H9 (cell line): ENCODE results near the gene TRIM69. TPM values are rescaled to one million over a fixed set of nuclear protein-coding genes. Genes with fewer than 3 reads are reported as not detected.

Experiments
- DNase-seq: peaks from one replicate; pipeline ENCODE4 v3.0.0-alpha.2; 2017
- H2AFZ ChIP-seq: one replicate; pipeline ENCODE4 v1.6.1; 2013; ENCODE audit warnings: mild to moderate bottlenecking, low read length, control low read depth, moderate library complexity
- H2AK5ac ChIP-seq: 2 replicates; pipeline ENCODE4 v1.6.1; 2013; ENCODE audit warnings: low read length, control low read depth, mixed read lengths; ENCODE audit not compliant: insufficient read length
- H2BK120ac ChIP-seq: one replicate; pipeline ENCODE4 v1.6.1; 2013; ENCODE audit warnings: low read depth, mild to moderate bottlenecking, low read length, control low read depth, inconsistent platforms; ENCODE audit not compliant: poor library complexity, severe bottlenecking
- H2BK12ac ChIP-seq: 2 replicates; pipeline ENCODE4 v1.6.1; 2013; ENCODE audit warnings: low read length, control low read depth, mixed read lengths, low read depth; ENCODE audit not compliant: insufficient read length
- H2BK15ac ChIP-seq: 2 replicates; pipeline ENCODE4 v1.6.1; 2013; ENCODE audit warnings: low read depth, low read length, control low read depth
- H2BK20ac ChIP-seq: one replicate; pipeline ENCODE4 v1.6.1; 2013; ENCODE audit warnings: low read depth, mild to moderate bottlenecking, low read length, control low read depth, inconsistent platforms; ENCODE audit not compliant: poor library complexity, severe bottlenecking
- H2BK5ac ChIP-seq: 2 replicates; pipeline ENCODE4 v1.6.1; 2013; ENCODE audit warnings: low read length, control low read depth, mixed read lengths; ENCODE audit not compliant: insufficient read length
- H3K14ac ChIP-seq: 2 replicates; pipeline ENCODE4 v1.6.1; 2013; ENCODE audit warnings: low read length, control low read depth; ENCODE audit not compliant: insufficient read depth
- H3K18ac ChIP-seq: 2 replicates; pipeline ENCODE4 v1.6.1; 2013; ENCODE audit warnings: low read depth, mild to moderate bottlenecking, mixed read lengths, low read length, control low read depth; ENCODE audit not compliant: insufficient read length
- H3K23ac ChIP-seq: 2 replicates; pipeline ENCODE4 v1.6.1; 2013; ENCODE audit warnings: low read length, control low read depth, mixed read lengths, low read depth; ENCODE audit not compliant: insufficient read length
- H3K23me2 ChIP-seq: 2 replicates; pipeline ENCODE4 v1.6.1; 2013; ENCODE audit warnings: low read depth, mild to moderate bottlenecking, mixed read lengths, low read length, control low read depth; ENCODE audit not compliant: insufficient read length, poor library complexity, severe bottlenecking
- H3K27ac ChIP-seq: 2 replicates; pipeline ENCODE4 v1.5.1; 2013; ENCODE audit warnings: low read length, control low read depth, mixed read lengths, low read depth; ENCODE audit not compliant: insufficient read length
- H3K27me3 ChIP-seq: 2 replicates; pipeline ENCODE4 v1.6.1; 2013; ENCODE audit warnings: low read length, control low read depth, inconsistent platforms; ENCODE audit not compliant: insufficient read depth
- H3K4ac ChIP-seq: 2 replicates; pipeline ENCODE4 v1.6.1; 2013; ENCODE audit warnings: low read depth, mild to moderate bottlenecking, control low read depth, inconsistent platforms, low read length, moderate library complexity
- H3K4me1 ChIP-seq: 2 replicates; pipeline ENCODE4 v1.6.1; 2013; ENCODE audit warnings: low read length, control low read depth, inconsistent platforms; ENCODE audit not compliant: insufficient read depth
- H3K4me2 ChIP-seq: 2 replicates; pipeline ENCODE4 v1.6.1; 2013; ENCODE audit warnings: low read length, control low read depth, mixed read lengths; ENCODE audit not compliant: insufficient read length, insufficient read depth
- H3K56ac ChIP-seq: 2 replicates; pipeline ENCODE4 v1.6.1; 2013; ENCODE audit warnings: low read depth, mild to moderate bottlenecking, mixed read lengths, low read length, control low read depth; ENCODE audit not compliant: insufficient read length
- H3K79me1 ChIP-seq: 2 replicates; pipeline ENCODE4 v1.6.1; 2013; ENCODE audit warnings: low read depth, mild to moderate bottlenecking, moderate library complexity, low read length, control low read depth, inconsistent platforms; ENCODE audit not compliant: insufficient read depth, poor library complexity, severe bottlenecking
- H3K79me2 ChIP-seq: 2 replicates; pipeline ENCODE4 v1.6.1; 2013; ENCODE audit warnings: low read length, control low read depth, inconsistent platforms; ENCODE audit not compliant: insufficient read depth
- H3K9ac ChIP-seq: 2 replicates; pipeline ENCODE4 v1.6.1; 2013; ENCODE audit warnings: low read length, control low read depth, mixed read lengths; ENCODE audit not compliant: insufficient read length; ENCODE audit errors: extremely low read depth
- H3K9me3 ChIP-seq: one replicate; pipeline ENCODE4 v1.6.1; 2013; ENCODE audit warnings: low read depth, low read length, inconsistent platforms; ENCODE audit not compliant: control insufficient read depth
- H3T11ph ChIP-seq: one replicate; pipeline ENCODE4 v1.6.1; 2013; ENCODE audit warnings: mild to moderate bottlenecking, low read length, control low read depth, inconsistent platforms
- H4K20me1 ChIP-seq: one replicate; pipeline ENCODE4 v1.6.1; 2013; ENCODE audit not compliant: control insufficient read depth, insufficient read length, insufficient read depth
- H4K5ac ChIP-seq: 2 replicates; pipeline ENCODE4 v1.6.1; 2013; ENCODE audit warnings: low read depth, mild to moderate bottlenecking, mixed read lengths, low read length, control low read depth; ENCODE audit not compliant: insufficient read length
- H4K8ac ChIP-seq: replicated peaks from 2 replicates; pipeline ENCODE4 v1.6.1; 2013; ENCODE audit warnings: low read length, control low read depth, mixed read lengths, low read depth; ENCODE audit not compliant: insufficient read length
- H4K91ac ChIP-seq: 2 replicates; pipeline ENCODE4 v1.6.1; 2013; ENCODE audit warnings: low read depth, mild to moderate bottlenecking, moderate library complexity, mixed read lengths, low read length, control low read depth; ENCODE audit not compliant: insufficient read length
- H3K27ac Mint-ChIP-seq, 3 experiments: 2 replicates in 2 of 3; 3 replicates in 1 of 3; pipeline ENCODE4 v1.8.0; 2020 to 2021; ENCODE audit warnings: mixed read lengths in 3 of 3, mild to moderate bottlenecking in 1 of 3, moderate library complexity in 1 of 3
- H3K27me3 Mint-ChIP-seq: 2 replicates; pipeline ENCODE4 v1.8.0; 2021; ENCODE audit warnings: low read depth, mild to moderate bottlenecking, moderate library complexity, mixed read lengths
- H3K36me3 Mint-ChIP-seq, 3 experiments: 2 replicates in 2 of 3; 3 replicates in 1 of 3; pipeline ENCODE4 v1.8.0; 2020 to 2021; ENCODE audit warnings: low read depth in 3 of 3, mixed read lengths in 3 of 3; ENCODE audit not compliant: insufficient read depth in 1 of 3
- H3K4me1 Mint-ChIP-seq, 2 experiments: 2 replicates each; pipeline ENCODE4 v1.8.0; 2020; ENCODE audit warnings: mixed read lengths in 2 of 2
- H3K4me3 Mint-ChIP-seq, 2 experiments: 2 replicates in 1 of 2; 3 replicates in 1 of 2; pipeline ENCODE4 v1.8.0; 2020 to 2021; ENCODE audit warnings: mild to moderate bottlenecking in 2 of 2, mixed read lengths in 2 of 2, moderate library complexity in 1 of 2
- H3K9me3 Mint-ChIP-seq, 2 experiments: 2 replicates in 1 of 2; 3 replicates in 1 of 2; pipeline ENCODE4 v1.8.0; 2020; ENCODE audit warnings: mild to moderate bottlenecking in 2 of 2, mixed read lengths in 2 of 2, moderate library complexity in 1 of 2
- CTCF ChIP-seq: fragments of 200-600 bp; sonication (generic); conservative IDR thresholded peaks from 3 replicates; pipeline ENCODE4 v1.8.0; 2021; ENCODE audit warnings: antibody characterized with exemption, mild to moderate bottlenecking
- WGBS: extraction: QIAGEN DNeasy Blood & Tissue Kit; methylation state at CpG from one replicate; pipeline ENCODE4 v1.1.7; 2013; ENCODE audit warnings: missing lambda C conversion rate, low lambda C conversion rate, mixed read lengths; ENCODE audit not compliant: insufficient read length; ENCODE audit errors: extremely low coverage; 5-methylcytosine and 5-hydroxymethylcytosine counted together
- total RNA-seq: library from RNA; stranded (reverse); gene quantifications from 2 replicates; pipeline ENCODE4 v1.2.1, GENCODE V29; 2021

TRIM69 gene
- total RNA-seq, 1 experiment from 2014 or later, result 4.3 TPM

DNA sequence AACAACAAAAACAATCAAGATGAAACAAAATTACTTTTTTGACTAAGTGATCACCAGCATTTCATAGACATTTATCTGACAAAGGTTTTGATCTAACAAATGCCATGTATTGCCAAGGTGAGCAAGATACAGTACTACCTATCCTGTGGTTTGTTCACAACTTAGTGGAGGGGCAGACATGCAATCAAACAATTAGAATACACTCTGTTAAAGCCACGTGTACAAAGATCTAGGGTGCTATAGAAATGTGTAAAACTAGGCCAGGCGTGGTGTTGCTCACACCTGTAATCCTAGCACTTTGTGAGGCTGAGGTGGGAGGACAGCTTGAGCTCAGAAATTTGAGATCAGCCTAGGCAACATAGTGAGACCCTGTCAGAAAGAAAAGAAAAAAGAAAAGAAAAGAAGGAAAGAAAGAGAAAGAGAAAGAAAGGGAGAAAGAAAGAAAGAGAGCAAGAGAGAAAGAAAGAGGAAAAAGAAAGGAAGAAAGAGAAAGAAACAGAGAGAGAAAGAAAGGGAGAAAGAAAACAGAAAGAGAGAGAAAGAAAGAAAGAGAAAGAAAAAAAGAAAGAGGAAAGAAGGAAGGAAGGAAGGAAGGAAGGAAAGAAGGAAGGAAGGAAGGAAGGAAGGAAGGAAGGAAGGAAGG lies 1.4 kb upstream of the TRIM69 start:
- Histone ChIP-seq H3K79me2 (no peaks in the 10 kb centered on the region), H2AK5ac (no peak overlapping the region), H2BK12ac (no peak overlapping the region), H2AFZ (no peak overlapping the region), H3K4ac (no peak overlapping the region), H2BK15ac (no peak overlapping the region), H3K4me1 (no peaks in the 10 kb centered on the region), H3K79me1 (no peaks in the 10 kb centered on the region), H3T11ph (no peak overlapping the region), H2BK5ac (no peak overlapping the region), H3K23ac (no peak overlapping the region), H4K20me1 (no peaks in the 10 kb centered on the region), H3K9ac (no peak overlapping the region), H3K23me2 (no peaks in the 10 kb centered on the region), H3K4me2 (no peak overlapping the region), H3K27ac (no peak overlapping the region), H3K14ac (no peak overlapping the region), H4K91ac (no peak overlapping the region), H4K8ac (no peak overlapping the region), H2BK120ac (no peak overlapping the region), H3K56ac (no peak overlapping the region), H3K9me3 (no peaks in the 10 kb centered on the region), H4K5ac (no peak overlapping the region), H3K18ac (no peak overlapping the region), H2BK20ac (peak overlapping the region; percentile 6), H3K27me3 (no peaks in the 10 kb centered on the region)
- peaks cover 10 to 15% of the 10 kb centered on the region in 2 experiments for H3K4me1 Mint-ChIP-seq
- peaks cover 5 to 10% of the 10 kb centered on the region in 2 experiments; a peak in 4 of 5 replicates for H3K9me3 Mint-ChIP-seq
- H3K27me3 Mint-ChIP-seq, result no peaks in the 10 kb centered on the region
- DNase-seq, result no peak
- no peak overlapping the region for H3K4me3 Mint-ChIP-seq
- H3K27ac Mint-ChIP-seq, result peak overlapping the region in 1 of 3 experiments; percentile 19; a peak in 1 of 7 replicates
- WGBS, result no CpG with 5 or more reads among the region's 2 CpGs
- H3K36me3 Mint-ChIP-seq, result peaks cover 0 to 3% (median 0%) of the 10 kb centered on the region in 3 experiments; a peak in 1 of 7 replicates
- TF ChIP-seq CTCF, result no peak
